IPS-15b (cell line): Measurements from ENCODE around the gene NGEF.
A peak's percentile ranks its signal among the peaks of the same experiment; 100 is the strongest.

Experiments
- H3K27me3 ChIP-seq: one replicate; pipeline ENCODE4 v1.6.1; 2013; ENCODE audit warnings: low read length; ENCODE audit not compliant: control insufficient read depth, insufficient read depth
- H3K36me3 ChIP-seq: one replicate; pipeline ENCODE4 v1.6.1; 2013; ENCODE audit warnings: low read length; ENCODE audit not compliant: control insufficient read depth, insufficient read depth
- H3K4me1 ChIP-seq: one replicate; pipeline ENCODE4 v1.6.1; 2013; ENCODE audit warnings: mild to moderate bottlenecking, low read length; ENCODE audit not compliant: control insufficient read depth, insufficient read depth
- H3K4me3 ChIP-seq: one replicate; pipeline ENCODE4 v1.5.1; 2013; ENCODE audit warnings: low read depth, low read length
- H3K9ac ChIP-seq: one replicate; pipeline ENCODE4 v1.6.1; 2013; ENCODE audit warnings: low read depth, mild to moderate bottlenecking, low read length
- H3K9me3 ChIP-seq: one replicate; pipeline ENCODE4 v1.6.1; 2013; ENCODE audit warnings: mild to moderate bottlenecking, low read length; ENCODE audit not compliant: control insufficient read depth, insufficient read depth

Gene NGEF

DNA sequence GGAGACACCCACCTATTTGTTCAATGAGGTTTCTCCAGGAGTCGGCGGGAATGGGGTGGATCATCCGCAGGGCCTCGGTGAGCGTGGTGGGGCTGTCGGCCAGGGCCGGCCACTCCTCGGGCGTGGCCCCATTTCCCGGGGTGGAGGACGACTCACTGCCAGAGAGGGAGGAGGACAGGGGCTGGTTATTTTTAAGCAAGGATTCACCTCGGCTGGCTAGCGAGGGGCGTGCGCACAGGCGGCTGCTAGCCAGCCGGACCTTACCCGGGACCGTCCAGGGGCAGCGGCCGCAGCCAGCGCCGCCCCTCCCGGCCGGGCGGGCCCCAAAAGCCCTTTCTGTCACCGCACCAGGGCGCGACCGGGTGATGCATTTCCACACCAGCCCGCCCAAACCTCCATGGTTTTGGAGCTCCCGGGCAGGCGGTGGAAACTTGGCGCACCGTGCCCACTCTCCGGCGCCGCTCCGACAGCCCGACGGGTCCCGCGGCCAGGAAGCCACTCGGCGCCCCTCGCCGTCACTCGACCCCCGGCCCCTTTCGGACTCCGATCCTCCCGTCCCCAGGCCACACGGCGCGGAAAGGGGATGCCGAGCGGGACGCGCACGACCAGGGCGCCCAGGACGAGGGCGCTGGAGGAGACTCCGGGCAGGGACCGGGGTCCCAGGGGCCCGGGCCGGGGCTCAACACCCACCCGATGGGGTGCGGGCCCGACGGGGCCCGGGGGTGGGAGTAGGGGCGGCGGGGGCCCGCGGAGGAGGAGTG is 85.8 kb downstream of the NGEF start:
- H3K9me3 ChIP-seq = no peaks in the 10 kb centered on the region
- H3K9ac ChIP-seq = no peak overlapping the region
- no peaks in the 10 kb centered on the region for H3K36me3 ChIP-seq
- H3K4me1 ChIP-seq = peaks cover 5% of the 10 kb centered on the region
- peaks cover 65% of the 10 kb centered on the region for H3K27me3 ChIP-seq
- peak overlapping the region; percentile 26 for H3K4me3 ChIP-seq

DNA sequence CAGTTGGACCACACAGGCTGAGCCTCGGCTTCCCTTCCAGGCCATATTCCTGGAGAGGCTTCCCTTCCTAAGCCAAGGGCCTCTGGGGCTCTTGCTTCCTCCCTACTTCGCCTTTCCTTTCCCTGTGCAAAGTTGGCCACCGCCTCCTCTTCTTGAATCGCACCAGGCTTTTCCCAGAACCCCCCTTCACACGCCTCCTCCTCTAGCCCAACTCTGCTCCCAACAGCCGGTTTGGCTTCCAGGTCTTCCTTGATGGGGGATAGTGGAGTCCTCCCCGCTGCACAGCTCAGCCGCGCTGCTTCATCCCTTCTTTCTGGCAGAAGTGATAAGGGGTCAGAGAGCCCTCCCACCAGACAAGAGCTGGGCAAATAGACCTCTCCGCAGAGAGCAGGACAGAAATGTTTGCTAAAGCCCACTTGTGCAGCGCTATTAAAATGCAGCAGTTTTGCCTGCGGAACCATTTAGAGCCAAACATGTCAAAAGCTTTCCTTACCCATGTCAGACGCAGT is 86.6 kb downstream of the NGEF start:
- no peaks in the 10 kb centered on the region for H3K9me3 ChIP-seq
- H3K9ac ChIP-seq = no peak overlapping the region
- H3K36me3 ChIP-seq = no peaks in the 10 kb centered on the region
- H3K27me3 ChIP-seq = peaks cover 61% of the 10 kb centered on the region
- peak overlapping the region; percentile 26 for H3K4me3 ChIP-seq
- peaks cover 5% of the 10 kb centered on the region for H3K4me1 ChIP-seq

DNA sequence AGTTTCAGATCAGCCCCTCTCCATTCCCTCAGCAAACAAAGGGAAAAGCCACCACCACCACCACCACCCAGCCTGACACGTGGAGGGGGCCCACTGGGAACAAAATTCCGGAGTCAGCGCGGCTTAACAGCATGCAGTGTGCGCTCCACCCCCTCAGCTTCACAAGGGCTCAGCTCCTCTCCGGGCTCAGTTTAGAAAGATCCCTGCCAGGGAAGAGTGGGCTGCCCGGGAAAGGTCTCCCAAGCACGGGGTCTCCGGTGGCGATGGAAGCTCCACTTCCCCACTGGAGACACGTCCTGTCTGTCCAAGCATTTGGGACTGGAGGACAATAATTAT is 87.3 kb downstream of the NGEF start:
- Histone ChIP-seq H3K9me3 (no peaks in the 10 kb centered on the region), H3K36me3 (no peaks in the 10 kb centered on the region), H3K9ac (no peak overlapping the region), H3K4me3 (no peak overlapping the region), H3K4me1 (peaks cover 5% of the 10 kb centered on the region), H3K27me3 (peaks cover 56% of the 10 kb centered on the region)

- no peak overlapping the region for H3K9ac ChIP-seq
Measured at GRCh38 chr2:232925153-232925820, 87.8 kb downstream of the NGEF start.

DNA sequence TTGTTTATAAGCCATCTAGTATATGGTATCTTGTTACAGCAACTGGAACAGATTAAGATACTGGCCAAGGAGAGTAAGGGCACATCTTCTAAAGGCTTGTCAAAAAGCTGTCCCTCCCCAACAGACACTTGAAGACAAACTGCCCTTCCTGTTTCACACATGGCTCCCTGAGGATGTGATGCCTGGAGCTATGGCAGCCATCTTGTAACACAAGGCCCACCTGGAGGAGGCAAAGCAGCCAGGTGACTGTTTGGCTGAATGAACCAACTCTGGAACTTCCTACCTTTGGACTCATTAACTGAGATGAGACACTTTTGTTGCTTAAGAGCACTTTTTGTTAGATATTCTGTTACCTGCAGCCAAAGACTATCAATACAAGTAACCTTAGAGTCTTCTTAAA is 88.6 kb downstream of the NGEF start:
- peaks cover 4% of the 10 kb centered on the region for H3K4me1 ChIP-seq
- no peaks in the 10 kb centered on the region for H3K36me3 ChIP-seq
- peaks cover 48% of the 10 kb centered on the region for H3K27me3 ChIP-seq
- H3K9me3 ChIP-seq = no peaks in the 10 kb centered on the region
- H3K9ac ChIP-seq = no peak overlapping the region
- H3K4me3 ChIP-seq = no peak overlapping the region

More at GRCh38 chr2:232925153-232925820, 87.8 kb downstream of the NGEF start:
- peak overlapping the region; percentile 3 for H3K4me3 ChIP-seq
- peaks cover 55% of the 10 kb centered on the region for H3K27me3 ChIP-seq
- H3K36me3 ChIP-seq = no peaks in the 10 kb centered on the region
- H3K9me3 ChIP-seq = no peaks in the 10 kb centered on the region
- peaks cover 5% of the 10 kb centered on the region for H3K4me1 ChIP-seq

- Histone ChIP-seq H3K9me3 (no peaks in the 10 kb centered on the region), H3K27me3 (peaks cover 19% of the 10 kb centered on the region), H3K9ac (no peak overlapping the region), H3K4me3 (no peak overlapping the region), H3K36me3 (no peaks in the 10 kb centered on the region), H3K4me1 (no peaks in the 10 kb centered on the region)
Measured at GRCh38 chr2:232920760-232921159, 92.3 kb downstream of the NGEF start.

- H3K9ac ChIP-seq = no peak overlapping the region
- no peaks in the 10 kb centered on the region for H3K4me1 ChIP-seq
- no peak overlapping the region for H3K4me3 ChIP-seq
- no peaks in the 10 kb centered on the region for H3K9me3 ChIP-seq
- peaks cover 12% of the 10 kb centered on the region for H3K27me3 ChIP-seq
- H3K36me3 ChIP-seq = no peaks in the 10 kb centered on the region
Measured at GRCh38 chr2:232920055-232920454, 93.0 kb downstream of the NGEF start.

DNA sequence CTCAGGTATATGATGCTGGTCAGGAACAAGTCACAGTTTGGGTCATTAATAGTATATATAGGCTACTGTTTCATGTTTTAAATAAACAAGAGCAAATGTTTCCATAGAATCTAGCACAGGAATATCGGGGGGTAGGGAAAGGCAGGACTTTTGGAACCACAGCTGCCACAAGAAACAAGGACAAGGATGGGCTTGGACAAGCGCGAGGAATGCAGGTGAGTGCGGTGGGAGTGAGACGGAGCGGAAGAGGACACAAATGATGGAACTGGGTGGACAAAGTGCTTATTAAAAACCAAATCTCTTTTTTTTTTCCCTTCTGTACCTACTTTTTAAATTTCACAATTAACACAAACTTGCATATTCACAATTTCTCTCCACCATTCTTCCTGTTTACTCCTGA is 93.9 kb downstream of the NGEF start:
- Histone ChIP-seq H3K9ac (no peak overlapping the region), H3K9me3 (no peaks in the 10 kb centered on the region), H3K27me3 (peaks cover 3% of the 10 kb centered on the region), H3K4me3 (no peak overlapping the region), H3K36me3 (no peaks in the 10 kb centered on the region), H3K4me1 (no peaks in the 10 kb centered on the region)

- no peaks in the 10 kb centered on the region for H3K4me1 ChIP-seq
- no peaks in the 10 kb centered on the region for H3K36me3 ChIP-seq
- no peaks in the 10 kb centered on the region for H3K27me3 ChIP-seq
- no peaks in the 10 kb centered on the region for H3K9me3 ChIP-seq
- no peak overlapping the region for H3K4me3 ChIP-seq
- no peak overlapping the region for H3K9ac ChIP-seq
Measured at GRCh38 chr2:232913903-232914302, 99.2 kb downstream of the NGEF start.

- Histone ChIP-seq H3K9me3 (no peaks in the 10 kb centered on the region), H3K36me3 (no peaks in the 10 kb centered on the region), H3K4me3 (no peak overlapping the region), H3K4me1 (peaks cover 5% of the 10 kb centered on the region), H3K9ac (no peak overlapping the region), H3K27me3 (no peaks in the 10 kb centered on the region)
Measured at GRCh38 chr2:232911712-232912277, 101.3 kb downstream of the NGEF start.

- Histone ChIP-seq H3K27me3 (no peaks in the 10 kb centered on the region), H3K4me1 (peaks cover 5% of the 10 kb centered on the region), H3K9ac (no peak overlapping the region), H3K4me3 (no peak overlapping the region), H3K36me3 (no peaks in the 10 kb centered on the region), H3K9me3 (no peaks in the 10 kb centered on the region)
Measured at GRCh38 chr2:232910376-232910775, 102.7 kb downstream of the NGEF start.

DNA sequence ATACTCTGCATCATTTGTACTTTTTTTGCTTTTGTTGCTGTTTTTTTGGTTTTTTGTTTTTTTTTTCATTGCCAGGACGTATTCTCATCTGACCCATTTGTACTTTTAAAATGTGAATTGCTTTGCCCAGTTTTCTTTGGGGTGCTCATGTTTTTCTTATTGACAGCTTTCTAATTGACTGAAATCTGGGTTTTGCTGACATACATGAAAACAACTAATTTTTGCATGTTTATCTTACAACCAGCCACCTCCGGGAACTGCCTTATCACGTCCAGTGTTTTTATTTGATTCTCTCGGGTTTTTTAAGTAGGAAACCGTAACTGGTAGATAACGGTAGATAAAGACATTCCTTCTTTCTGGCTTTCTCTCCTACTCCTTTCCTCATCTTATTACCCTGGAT is 104.4 kb downstream of the NGEF start:
- Histone ChIP-seq H3K27me3 (no peaks in the 10 kb centered on the region), H3K4me3 (no peak overlapping the region), H3K36me3 (no peaks in the 10 kb centered on the region), H3K9ac (no peak overlapping the region), H3K4me1 (peaks cover 5% of the 10 kb centered on the region), H3K9me3 (no peaks in the 10 kb centered on the region)
